ENCODE measurements around the gene MNAT1. TPM values are rescaled to one million over a fixed set of nuclear protein-coding genes. Genes with fewer than 3 reads are reported as not detected.

Gene MNAT1
- total and polyA plus RNA-seq, 9 of the 15 experiments (the other 6 are each of a cell fraction or from before 2014, with no cell fraction given) = 37.8 to 83.3 (median 60.4) TPM

GRCh38 chr14:60723116-60723906 is 11.2 kb upstream of the MNAT1 start:
- no peaks in the 10 kb centered on the region for H3K9me3 ChIP-seq (replicated peaks; ENCODE audit: control insufficient read depth, insufficient read depth, low read depth, low read length)
- peaks cover 47% of the 10 kb centered on the region for H3K79me2 ChIP-seq (ENCODE audit: control insufficient read depth, insufficient read depth, low read length)
- peak overlapping the region; percentile 78 to 98 for H3K9ac ChIP-seq (ENCODE audit: insufficient read depth in 1 of 2, low read depth in 2 of 2, low read length in 2 of 2)
- peaks cover 3 to 27% of the 10 kb centered on the region in 2 experiments; a peak in 4 of 5 replicates for H3K4me1 ChIP-seq (replicated peaks in 1 of 2; ENCODE audit: control insufficient read depth in 2 of 2, insufficient read depth in 2 of 2, low read length in 2 of 2)
- ChIA-PET CTCF (ENCODE audit: low intra/inter-chr PET ratio) (no interaction called here), POLR2A (interaction anchor here (0.6 to 1.9 kb wide), 7 partner anchors 9 to 1542 kb away, joined by 3 to 9 read pairs (median 3); no protein-coding TSS in a partner anchor)
- WGBS (ENCODE audit: insufficient coverage, low coverage, missing lambda C conversion rate) = 2% methylated on average over 9 of the region's 78 CpGs
- H3K27me3 ChIP-seq (ENCODE audit: control insufficient read depth in 2 of 2, insufficient read depth in 2 of 2, low read length in 2 of 2) = no peaks in the 10 kb centered on the region
- no peaks in the 10 kb centered on the region for H3K9me1 ChIP-seq (ENCODE audit: control insufficient read depth, insufficient read depth, low read length)
- peak overlapping the region; percentile 88 for H3K4me2 ChIP-seq (ENCODE audit: insufficient read depth, low read length)
- BruUV-seq (replicated peaks) = TSS peak; percentile 77
- H2AFZ ChIP-seq (ENCODE audit: low read depth, low read length) = peak overlapping the region; percentile 89
- peaks cover 27% of the 10 kb centered on the region for H3K36me3 ChIP-seq (ENCODE audit: control insufficient read depth, insufficient read depth, low read length)
- in situ Hi-C loops (cut with MboI) (no loop called here), intact Hi-C loops (cut with micrococcal nuclease) (loop anchor here (5.0 kb wide), 2 partner anchors 264 to 304 kb away; no protein-coding TSS in a partner anchor)
- FAIRE-seq (no peak), ATAC-seq (peak; percentile 53), DNase-seq (ENCODE audit: extremely low read depth in 1 of 4, low spot score in 3 of 4) (peak; percentile 13 to 41 (median 15))
- H3K4me3 ChIP-seq = peak overlapping the region; percentile 67
- 0 out of 2 replicates have a peak, but pooled peaks cover 4% of the 10 kb centered on the region for H4K20me1 ChIP-seq (replicated peaks; ENCODE audit: control insufficient read depth, insufficient read depth, low read length)
- H3K27ac ChIP-seq (ENCODE audit: extremely low read depth, low read depth, low read length) = peak overlapping the region; percentile 81
- no peak for TF ChIP-seq DACH1 (IDR thresholded peaks at IDR 0.05; ENCODE audit: partially characterized antibody)
- peak; percentile 45; the same call in 1 of the 2 replicates for TF ChIP-seq BRD4 (IDR thresholded peaks at IDR 0.05)
- TF ChIP-seq POLR2B (IDR thresholded peaks at IDR 0.05; ENCODE audit: low read depth, partially characterized antibody) = no peak
- TF ChIP-seq VEZF1 (CRISPR knock-in tag; IDR thresholded peaks at IDR 0.05) = peak; percentile 31; the same call in 1 of the 2 replicates
- TF ChIP-seq MEIS2 (IDR thresholded peaks at IDR 0.05; ENCODE audit: partially characterized antibody) = no peak
- peak; percentile 76 for TF ChIP-seq ZFX (CRISPR knock-in tag; IDR thresholded peaks at IDR 0.05)
- TF ChIP-seq KDM5B (IDR thresholded peaks at IDR 0.05; ENCODE audit: insufficient replicate concordance, low read depth, low read length) = peak; percentile 31
- peak in 1 of 2 experiments; percentile 25; a peak in 1 of 4 replicates for TF ChIP-seq KDM1A (IDR thresholded peaks at IDR 0.05)
- TF ChIP-seq E2F6 (IDR thresholded peaks at IDR 0.05; ENCODE audit: borderline replicate concordance in 1 of 2, extremely low read depth in 1 of 2, insufficient read depth in 1 of 2, insufficient read length in 1 of 2, low read depth in 1 of 2, low read length in 1 of 2, poor library complexity in 1 of 2, severe bottlenecking in 1 of 2) = peak in 1 of 2 experiments; percentile 32
- peak; percentile 78 for TF ChIP-seq RBFOX2 (IDR thresholded peaks at IDR 0.05; ENCODE audit: low read depth, low read length)
- TF ChIP-seq CCNT2 (IDR thresholded peaks at IDR 0.05; ENCODE audit: borderline replicate concordance, extremely low read depth, insufficient read length, low read depth, low read length) = peak; percentile 16
- TF ChIP-seq SRSF9 (IDR thresholded peaks at IDR 0.05; ENCODE audit: borderline replicate concordance, low read depth, low read length) = no peak
- peak; percentile 44 for TF ChIP-seq TAF1 (IDR thresholded peaks at IDR 0.05; ENCODE audit: control insufficient read depth, extremely low read depth, insufficient read depth, low read length, severe bottlenecking)
- TF ChIP-seq RBBP5 (IDR thresholded peaks at IDR 0.05; ENCODE audit: borderline replicate concordance, insufficient read depth, low read length, poor library complexity, severe bottlenecking) = peak; percentile 74
- TF ChIP-seq CREB3L1 (IDR thresholded peaks at IDR 0.05; ENCODE audit: borderline replicate concordance, low read depth) = peak; percentile 54; the same call in 1 of the 2 replicates

Data from K562 (cell line).